Gastroesophageal sphincter (tissue), 3 donors: ENCODE measurements around the gene OR52N2.

Source experiments
- POLR2A ChIP-seq, 2 donors: fragments of 450-650 bp; IDR thresholded peaks; one replicate each; pipeline ENCODE4 v1.6.1; 2017; ENCODE audit warnings: antibody characterized with exemption in 2 of 2, mild to moderate bottlenecking in 2 of 2, moderate library complexity in 1 of 2
- POLR2AphosphoS5 ChIP-seq: sonication (generic); formaldehyde crosslinking; IDR thresholded peaks from one replicate; pipeline ENCODE4 v1.6.1; 2017; ENCODE audit warnings: antibody characterized with exemption
- TF ChIP-seq, protein P1 (sequence below), 4 experiments: fragments of 200-600 bp in 2 of 4; fragments of 450-650 bp in 2 of 4; sonication (generic) in 1 of 4; IDR thresholded peaks; one replicate each; pipeline ENCODE4 v1.5.1; 2017 to 2019; ENCODE audit warnings: antibody characterized with exemption in 4 of 4, mild to moderate bottlenecking in 2 of 4, moderate library complexity in 2 of 4

DNA sequence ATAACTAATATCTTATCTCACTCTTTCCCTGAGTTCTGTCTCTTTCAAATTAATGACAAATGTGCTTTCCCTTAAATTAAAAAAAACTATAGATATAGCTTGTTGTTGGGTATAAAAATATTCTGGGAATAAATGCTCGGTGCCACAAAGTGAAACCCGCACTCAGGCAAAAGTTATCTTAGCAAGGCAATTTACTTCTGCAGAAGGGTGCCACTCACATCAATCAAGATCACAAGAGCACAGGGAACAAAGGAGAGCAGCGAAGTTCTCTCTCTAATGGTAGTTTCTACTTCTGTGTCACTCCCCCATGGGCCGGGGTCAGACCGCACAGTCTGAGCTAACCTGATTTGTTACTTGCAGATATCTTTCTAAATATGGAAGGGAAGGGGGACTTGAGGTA lies 4.7 kb upstream of the OR52N2 start:
- TF ChIP-seq POLR2AphosphoS5 (no peak), POLR2A (IDR thresholded peaks at IDR 0.05) (no peak)
- TF ChIP-seq, protein P1, sequence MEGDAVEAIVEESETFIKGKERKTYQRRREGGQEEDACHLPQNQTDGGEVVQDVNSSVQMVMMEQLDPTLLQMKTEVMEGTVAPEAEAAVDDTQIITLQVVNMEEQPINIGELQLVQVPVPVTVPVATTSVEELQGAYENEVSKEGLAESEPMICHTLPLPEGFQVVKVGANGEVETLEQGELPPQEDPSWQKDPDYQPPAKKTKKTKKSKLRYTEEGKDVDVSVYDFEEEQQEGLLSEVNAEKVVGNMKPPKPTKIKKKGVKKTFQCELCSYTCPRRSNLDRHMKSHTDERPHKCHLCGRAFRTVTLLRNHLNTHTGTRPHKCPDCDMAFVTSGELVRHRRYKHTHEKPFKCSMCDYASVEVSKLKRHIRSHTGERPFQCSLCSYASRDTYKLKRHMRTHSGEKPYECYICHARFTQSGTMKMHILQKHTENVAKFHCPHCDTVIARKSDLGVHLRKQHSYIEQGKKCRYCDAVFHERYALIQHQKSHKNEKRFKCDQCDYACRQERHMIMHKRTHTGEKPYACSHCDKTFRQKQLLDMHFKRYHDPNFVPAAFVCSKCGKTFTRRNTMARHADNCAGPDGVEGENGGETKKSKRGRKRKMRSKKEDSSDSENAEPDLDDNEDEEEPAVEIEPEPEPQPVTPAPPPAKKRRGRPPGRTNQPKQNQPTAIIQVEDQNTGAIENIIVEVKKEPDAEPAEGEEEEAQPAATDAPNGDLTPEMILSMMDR (IDR thresholded peaks at IDR 0.05) = no peak
